ENCODE measurements around the gene HOXC9.

GRCh38 chr12:54004063-54004840 is 4.3 kb downstream of the HOXC9 start:
- TF ChIP-seq CTCF (IDR thresholded peaks at IDR 0.05) (no peak), POLR2A (IDR thresholded peaks at IDR 0.05) (no peak), POLR2AphosphoS5 (IDR thresholded peaks at IDR 0.05) (no peak)

Data from stomach (tissue), 4 donors.